GM19455 (cell line): ENCODE measurements around the gene CCDC201.

Source experiments
- ATAC-seq: cut with Tn5 transposase; IDR thresholded peaks from one replicate; pipeline ENCODE4 v1.9.1; 2021; ENCODE audit not compliant: unreplicated experiment

The CCDC201 gene

DNA sequence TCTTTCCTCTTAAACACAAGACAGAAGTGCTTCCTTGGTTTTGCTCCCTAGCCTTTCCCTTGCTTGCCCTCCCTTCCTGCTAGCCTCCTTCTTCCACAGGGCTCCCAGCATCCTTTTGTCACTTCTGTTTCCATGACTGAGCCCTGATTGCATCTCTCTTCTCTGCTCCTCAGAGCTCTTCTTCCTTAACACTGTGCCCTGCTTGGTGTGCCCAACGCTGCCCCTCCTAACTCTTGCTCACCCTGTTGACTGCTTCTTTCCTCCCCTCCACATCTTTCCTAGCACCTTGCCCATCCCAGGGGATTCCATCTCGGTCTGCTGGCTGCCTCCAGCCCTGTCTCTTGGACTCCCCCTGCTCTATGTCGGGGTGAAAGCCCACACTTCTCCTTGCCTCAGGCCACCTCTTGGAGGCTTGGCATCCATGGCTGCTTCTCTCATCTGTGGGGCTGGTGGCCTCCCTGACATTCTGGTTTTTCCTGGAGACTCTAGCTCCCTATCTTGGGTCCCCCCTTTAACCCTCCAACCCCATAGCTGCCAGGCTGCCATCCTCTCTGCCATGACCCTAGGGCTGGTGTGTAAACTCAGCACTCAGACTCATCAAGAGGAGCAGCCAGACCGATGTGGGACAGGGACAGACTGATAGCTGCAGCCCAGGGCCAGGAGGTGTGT lies 21.2 kb upstream of the CCDC201 start:
- no peak for ATAC-seq

DNA sequence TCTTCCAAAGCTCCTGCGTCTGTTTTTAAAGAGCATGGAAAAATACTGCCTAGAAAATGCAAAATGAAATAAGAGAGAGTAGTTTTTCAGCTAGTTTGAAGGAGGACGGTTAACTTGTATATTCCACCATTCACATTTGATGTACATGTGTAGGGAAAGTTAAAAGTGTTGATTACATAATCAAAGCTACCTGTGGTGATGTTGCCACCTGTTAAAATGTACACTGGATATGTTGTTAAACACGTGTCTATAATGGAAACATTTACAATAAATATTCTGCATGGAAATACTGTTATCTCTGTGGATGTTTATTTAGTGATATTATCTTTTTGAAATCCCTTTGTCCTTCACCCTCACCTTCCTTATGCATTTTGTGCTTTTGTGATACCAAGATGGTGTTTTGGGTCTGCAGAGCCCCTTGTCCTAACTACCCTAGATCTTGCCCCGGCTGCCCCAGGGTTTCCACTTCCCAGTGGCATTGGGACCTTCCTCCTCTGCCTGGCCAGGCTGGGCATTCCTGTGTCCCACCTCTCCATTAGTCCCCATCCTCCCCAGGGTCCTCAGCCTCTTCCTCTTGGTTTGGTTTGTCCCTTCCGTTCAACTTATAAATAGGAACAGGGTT lies 20.6 kb upstream of the CCDC201 start:
- no peak for ATAC-seq

DNA sequence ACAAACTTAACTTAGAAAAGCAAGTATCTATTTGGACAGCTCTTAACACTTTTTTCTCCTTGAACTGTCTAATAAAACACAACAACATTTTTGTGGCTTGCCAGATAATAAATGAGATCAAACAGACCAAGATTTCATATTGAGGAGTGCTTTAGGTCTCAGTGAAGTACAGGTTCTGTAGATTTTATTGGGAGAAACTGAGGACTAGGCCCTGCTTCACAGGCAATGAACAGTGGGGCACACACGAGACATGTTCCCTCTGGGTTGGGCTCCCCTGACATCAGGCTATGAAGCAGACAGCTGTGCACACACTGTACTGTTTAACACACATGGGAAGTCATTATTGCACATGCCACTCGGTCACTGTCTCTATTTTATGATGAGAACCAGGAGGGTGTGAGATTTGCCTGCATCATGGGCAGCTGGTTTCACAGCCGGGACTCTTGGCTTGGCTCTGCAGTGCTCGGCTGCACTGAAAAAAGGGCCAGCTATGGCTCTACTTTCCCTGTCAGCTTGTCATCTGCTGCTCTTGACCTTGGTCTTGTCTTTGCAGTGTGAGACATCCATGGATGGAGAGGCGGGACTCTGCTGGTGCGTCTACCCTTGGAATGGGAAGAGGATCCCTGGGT lies 19.6 kb upstream of the CCDC201 start:
- no peak for ATAC-seq

DNA sequence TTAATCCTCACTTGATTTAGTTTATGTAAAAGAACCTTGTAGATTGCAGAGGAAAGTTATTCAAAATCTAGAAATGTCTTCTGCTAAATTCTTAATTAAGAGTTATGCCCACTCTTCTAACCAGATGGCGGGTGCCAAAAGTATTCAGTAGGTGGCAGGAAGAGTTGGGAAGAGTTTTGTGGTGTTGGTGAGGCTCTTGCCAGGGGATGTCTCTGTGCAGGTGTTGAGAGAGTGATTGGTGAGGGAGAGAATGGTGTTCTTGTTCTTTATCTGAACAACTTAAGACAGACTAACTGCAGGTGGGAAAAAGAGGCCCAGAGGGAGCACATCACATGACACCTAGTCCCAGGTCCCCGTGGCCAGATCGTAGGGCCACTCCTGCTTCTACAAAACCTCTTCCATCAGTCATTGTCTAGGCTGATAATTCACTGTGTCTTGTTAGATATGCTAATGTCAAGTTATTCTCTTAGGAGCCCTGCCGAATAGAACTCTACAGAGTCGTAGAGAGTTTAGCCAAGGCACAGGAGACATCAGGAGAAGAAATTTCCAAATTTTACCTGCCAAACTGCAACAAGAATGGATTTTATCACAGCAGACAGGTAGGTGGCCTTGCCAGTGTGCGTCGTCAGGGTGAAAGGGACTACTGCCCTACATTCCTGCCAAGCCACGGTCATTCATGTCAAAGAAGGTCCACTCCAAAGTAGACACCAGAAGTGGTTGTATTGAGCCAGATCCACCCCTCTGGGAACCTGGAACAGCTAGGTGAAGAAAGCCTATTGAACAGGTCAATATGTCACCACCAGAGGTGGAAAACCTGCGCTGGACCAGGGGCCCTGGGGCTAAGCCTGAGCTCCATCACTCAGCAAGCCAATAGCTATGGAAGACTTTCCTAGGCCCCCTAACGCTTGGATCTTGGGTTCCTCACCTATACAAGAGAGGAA lies 18.9 kb upstream of the CCDC201 start:
- no peak for ATAC-seq

DNA sequence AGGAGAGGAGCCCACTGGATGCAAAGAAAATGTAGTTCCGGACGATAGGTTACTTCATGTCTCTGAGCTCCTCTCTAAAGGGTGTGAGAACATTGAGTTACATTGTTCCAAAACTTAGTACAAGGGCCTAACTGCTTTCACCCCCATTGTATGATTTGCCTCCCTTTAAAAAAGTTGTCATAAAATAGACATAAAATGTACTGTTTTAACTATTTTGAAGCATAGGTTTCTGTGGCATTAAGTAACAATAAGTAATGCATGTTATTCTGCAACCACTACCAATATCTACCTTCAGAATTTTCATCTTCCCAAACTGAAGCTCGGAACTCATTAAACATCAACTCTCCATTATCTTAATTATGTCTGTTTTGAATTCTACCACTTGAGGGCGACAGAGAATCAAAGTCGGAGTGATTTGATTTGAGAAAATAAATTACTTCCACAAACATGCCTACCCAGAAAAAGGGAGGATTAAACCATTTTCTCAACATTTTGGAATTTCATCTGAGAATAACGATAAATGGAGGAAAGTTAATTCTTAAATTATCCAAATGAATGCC lies 18.1 kb upstream of the CCDC201 start:
- no peak for ATAC-seq

DNA sequence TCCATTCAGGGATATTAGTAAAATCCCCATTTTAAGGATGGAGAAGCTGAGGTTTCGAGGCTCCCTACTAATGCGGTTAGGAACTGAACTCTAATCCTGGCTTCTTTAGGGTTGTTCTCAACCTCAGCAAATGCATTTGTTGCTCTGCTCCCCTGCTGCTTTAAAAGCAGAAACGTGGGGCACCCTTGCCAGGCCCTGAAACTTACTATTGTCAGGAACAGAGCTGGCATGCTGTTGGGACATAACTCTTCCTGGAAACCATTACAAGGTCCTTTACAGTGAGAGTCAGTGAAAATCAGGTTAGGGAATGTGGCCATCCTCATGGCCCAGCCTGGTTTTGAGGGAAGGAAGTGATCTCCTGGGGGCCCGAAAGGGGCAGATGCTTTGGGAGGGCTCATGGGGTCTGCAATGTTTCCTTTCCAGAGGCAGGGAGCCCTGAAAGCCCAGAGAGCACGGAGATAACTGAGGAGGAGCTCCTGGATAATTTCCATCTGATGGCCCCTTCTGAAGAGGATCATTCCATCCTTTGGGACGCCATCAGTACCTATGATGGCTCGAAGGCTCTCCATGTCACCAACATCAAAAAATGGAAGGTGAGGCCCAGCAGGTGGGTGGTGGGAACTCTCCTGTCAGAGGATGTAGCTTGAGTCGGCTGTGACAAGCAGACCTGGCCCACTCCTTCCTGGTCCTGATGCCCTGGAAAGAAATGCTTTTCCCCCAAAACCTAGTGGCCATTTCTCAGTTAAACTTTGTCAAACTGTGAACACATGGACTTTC lies 17.4 kb upstream of the CCDC201 start:
- ATAC-seq = no peak

DNA sequence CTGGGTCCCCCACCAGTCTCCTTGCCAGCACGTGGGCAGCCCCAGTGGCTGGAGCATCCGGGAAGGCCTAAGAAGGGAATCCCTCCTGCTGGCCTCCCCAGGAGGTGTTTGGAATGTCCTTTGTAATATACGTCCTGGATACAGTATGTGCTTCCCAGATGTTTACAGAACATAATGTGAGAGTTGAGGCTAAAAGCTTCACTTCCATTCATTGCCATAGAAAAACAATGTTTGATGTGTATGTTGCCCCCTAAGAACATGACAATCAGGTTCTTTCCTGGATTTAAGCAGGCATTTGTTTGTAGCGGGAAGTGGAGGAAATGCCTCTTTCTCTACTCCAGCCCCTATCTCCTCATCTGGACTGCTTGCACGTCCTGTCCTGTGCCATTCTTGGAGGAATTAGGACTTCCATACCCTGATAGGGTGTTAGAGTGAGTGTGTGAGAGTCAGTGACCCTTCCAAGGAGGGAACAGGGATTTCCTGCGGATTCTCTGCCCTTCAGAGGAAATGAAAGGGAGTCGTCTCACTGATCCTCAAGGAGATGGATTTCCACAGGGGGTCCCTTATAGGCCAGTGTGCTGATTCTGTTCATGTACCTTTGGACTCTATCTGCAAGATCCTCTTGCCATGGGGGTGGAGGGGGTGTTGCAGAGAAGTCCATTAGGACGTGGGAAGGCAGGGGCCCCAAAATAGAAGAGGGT lies 16.6 kb upstream of the CCDC201 start:
- no peak for ATAC-seq

DNA sequence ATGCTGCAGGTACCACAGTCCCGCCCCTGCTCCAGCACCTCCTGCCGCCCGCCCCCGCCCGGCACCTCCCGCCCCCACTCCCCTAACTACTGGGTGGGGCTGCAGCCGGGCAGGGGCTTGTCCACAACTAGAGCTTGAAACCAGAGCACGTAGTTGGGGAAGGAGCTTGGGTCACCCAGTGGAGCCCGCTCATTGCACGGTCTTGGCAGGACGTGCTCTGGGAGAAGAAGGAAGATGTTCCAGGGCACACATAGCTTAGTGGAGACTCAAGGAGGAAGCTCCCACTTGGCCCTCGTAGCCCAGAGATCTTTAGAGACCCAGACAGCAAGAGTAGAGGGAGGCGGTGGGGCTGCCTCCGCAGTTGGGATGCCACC lies 16.1 kb upstream of the CCDC201 start:
- ATAC-seq = no peak

DNA sequence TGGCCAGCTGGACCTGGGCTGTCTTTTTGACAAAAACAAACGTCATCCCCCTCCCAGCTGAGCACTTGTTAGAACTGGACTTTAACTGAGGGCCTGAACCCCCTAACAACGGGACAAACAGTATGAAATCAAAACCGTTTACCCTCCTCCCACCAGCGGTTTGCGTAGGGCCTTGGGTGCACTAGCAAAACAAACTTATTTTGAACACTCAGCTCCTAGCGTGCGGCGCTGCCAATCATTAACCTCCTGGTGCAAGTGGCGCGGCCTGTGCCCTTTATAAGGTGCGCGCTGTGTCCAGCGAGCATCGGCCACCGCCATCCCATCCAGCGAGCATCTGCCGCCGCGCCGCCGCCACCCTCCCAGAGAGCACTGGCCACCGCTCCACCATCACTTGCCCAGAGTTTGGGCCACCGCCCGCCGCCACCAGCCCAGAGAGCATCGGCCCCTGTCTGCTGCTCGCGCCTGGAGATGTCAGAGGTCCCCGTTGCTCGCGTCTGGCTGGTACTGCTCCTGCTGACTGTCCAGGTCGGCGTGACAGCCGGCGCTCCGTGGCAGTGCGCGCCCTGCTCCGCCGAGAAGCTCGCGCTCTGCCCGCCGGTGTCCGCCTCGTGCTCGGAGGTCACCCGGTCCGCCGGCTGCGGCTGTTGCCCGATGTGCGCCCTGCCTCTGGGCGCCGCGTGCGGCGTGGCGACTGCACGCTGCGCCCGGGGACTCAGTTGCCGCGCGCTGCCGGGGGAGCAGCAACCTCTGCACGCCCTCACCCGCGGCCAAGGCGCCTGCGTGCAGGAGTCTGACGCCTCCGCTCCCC lies 15.5 kb upstream of the CCDC201 start, which contains the start of gene IGFBP1:
Gene IGFBP1 (plus strand): TSS at position 304 of the 808 bp plus-strand sequence. CDS start 165 bp downstream, at position 469.
- no peak for ATAC-seq

DNA sequence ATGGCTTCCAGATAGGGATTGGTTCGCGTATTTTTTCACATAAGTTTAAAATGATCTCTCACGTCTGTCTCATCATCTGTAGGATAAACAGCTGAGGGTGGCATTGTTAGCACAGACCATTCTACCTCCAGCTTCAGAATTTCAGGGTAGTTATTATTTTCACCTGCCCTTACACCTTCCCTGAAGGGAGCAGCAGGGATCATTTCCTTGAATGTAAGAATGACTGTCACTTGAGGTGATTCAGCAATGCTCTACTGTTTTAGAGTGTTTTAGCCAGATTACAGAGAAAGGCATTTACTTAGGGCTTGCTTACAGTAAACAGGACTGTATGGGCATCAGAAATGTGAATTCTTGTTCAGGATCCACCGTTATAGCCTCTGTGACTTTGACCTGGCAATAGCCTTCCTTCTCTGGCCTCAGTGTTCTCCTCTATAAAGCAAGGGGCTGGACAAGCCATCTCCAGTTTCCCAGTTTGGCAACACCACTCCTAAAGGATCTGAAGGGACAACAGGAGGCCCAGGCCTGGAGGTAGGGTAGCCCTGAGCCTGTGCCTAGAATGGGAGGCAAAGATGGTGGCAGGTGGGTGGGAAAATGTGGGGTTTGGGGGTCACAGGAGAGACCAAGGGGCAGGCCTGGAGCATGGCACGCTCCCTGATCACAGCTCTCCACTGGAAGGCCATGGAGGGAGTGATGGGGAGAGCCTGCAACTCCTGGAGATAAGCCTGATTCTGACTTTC lies 14.2 kb upstream of the CCDC201 start:
- ATAC-seq = no peak

DNA sequence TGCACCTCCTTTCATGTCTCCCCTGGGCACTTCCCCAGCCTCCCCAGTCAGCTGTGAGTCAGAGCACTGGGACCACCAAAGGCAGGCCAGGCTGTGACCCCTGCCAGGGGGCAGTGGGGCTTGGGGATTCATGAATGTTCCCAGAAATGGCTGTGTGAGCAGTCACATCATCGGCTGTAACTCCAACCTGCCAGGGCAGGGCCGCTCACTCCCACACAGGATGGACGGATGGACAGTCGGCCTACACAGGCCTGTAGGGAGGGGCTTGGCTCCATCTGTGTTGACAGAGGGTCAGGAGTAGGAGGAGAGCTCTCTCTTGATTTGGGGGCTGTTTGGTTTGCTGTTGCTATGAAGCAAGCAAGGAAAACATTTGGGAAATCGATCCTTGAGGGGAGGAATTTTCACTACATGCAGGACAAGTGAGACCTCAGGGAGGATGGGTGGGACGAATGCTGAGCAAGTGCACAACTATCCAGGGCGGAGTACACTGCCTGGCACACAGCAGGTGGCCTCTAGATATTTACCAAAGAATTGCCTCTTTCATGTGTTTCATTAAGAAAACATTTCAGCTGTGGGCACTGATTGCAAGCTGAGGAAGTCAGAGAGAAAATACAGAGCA lies 12.5 kb upstream of the CCDC201 start:
- ATAC-seq = no peak

DNA sequence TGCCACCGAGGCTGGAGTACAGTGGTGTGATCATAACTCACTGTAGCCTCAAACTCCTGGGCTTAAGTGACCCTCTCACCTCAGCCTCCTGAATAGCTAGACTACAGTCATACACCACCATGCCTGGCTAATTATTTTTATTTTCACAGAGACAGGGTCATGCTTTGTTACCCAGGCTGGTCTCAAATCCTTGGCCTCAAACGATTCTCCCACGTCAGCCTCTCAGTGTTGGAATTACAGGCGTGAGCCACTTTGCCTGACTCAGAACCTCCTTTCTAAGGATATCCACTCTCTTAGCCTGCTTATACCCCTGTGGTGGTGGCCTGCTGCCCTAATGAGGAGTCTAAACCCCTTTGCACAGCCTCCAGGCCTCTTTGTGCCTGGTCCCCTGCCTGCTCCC lies 11.3 kb upstream of the CCDC201 start:
- ATAC-seq = no peak

DNA sequence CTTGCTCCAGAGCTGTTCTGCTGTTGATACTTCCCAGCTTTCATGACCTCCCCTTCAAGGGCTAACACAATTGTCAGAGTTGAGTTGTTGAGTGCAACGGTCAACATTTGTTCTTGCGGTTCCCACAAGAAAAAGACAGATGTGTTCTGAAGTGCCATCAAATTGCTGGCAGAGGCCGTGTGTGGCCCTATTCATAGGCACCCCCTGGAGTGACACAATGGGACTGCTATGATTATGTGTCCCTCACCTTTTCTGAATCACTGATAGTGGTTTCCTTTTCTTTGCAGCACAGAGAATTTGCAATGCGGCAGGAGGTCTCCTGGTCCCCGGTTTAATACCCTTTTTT lies 9.6 kb upstream of the CCDC201 start:
- ATAC-seq = no peak

DNA sequence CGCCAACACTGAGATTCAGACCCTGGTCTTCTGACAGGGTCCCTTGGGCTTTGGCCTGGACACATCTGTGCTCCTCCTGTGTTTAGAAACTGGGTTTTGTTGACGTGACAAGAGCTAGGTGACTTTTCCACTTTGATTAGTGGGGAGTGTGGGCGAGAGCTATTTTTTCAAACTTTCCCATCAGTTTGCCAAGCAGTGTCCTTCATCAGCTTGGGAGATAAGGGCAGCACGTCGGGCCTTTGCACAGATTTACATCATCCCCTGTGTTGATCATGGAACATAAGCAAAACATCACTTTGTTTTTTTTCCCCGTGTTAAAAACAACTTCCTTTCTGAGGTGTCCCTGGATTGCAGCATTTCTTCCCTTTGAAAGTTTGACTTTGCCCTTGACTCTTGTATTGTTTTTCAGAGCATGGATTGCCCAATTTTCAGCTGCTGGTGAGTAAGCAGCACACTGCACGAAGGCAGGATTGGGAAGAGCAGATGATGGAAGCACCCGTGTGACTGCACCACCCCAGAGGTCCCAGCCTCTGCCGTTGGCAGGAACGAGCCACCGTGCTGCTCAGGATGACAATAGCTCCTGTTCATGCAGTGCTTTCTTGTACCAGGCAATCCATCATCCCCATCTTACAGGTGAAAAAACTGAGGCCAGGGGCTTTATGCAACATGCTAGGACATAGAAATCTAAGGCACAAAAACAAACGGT lies 9.0 kb upstream of the CCDC201 start:
- ATAC-seq = no peak

DNA sequence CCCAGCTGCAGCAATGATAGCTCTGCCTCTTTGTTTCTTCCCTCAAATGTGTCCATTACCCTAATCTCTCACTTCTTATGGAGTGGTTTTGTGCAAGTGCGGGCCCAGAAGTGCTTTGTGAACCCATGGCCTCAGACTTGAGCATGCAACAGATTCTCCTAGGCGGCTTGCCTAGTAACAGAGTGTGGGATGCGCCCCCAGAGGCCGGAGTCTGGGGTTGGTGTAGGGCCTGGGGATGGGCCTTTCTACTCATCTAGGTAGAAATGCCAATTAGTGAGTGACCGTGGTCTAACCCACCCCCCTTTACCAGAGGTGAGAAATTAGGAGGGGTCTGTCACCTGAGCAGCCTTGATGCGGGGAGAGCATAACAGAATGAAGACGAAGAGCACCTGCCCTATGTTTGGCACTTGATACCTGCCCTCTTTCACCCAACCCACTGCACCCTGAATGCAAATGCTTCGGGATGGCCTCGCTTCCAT lies 8.4 kb upstream of the CCDC201 start:
- no peak for ATAC-seq

DNA sequence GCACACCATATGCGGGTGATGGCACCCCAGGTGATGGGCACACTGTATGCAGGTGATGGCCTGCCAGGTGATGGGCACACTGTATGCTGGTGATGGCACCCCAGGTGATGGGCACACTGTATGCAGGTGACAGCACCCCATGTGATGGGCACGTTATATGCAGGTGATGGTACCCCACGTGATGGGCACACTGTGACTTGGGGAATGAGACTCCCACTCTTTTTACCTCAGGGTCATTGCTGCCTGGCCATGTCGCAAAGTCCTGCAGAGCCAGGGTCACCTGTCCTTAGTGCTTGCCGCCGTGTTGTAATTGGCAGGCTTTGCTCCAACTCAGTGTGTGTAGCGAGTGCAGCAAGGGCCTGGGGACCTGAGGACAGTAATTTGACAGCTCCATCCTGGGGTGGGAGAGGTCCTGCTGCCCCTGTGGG lies 7.6 kb upstream of the CCDC201 start:
- no peak for ATAC-seq
